NB4 (cell line): ENCODE results near the gene YPEL3.

Source experiments
- CTCF ChIP-seq: IDR thresholded peaks from one replicate; pipeline ENCODE4 v1.5.1; 2012; ENCODE audit warnings: low read depth, low read length
- MYC ChIP-seq: IDR thresholded peaks from 2 replicates; pipeline ENCODE4 v1.6.1; 2011; ENCODE audit warnings: low read depth, low read length
- POLR2A ChIP-seq: IDR thresholded peaks from 2 replicates; pipeline ENCODE4 v1.6.1; 2011; ENCODE audit warnings: mild to moderate bottlenecking; ENCODE audit not compliant: insufficient read length; ENCODE audit errors: extremely low read depth

DNA sequence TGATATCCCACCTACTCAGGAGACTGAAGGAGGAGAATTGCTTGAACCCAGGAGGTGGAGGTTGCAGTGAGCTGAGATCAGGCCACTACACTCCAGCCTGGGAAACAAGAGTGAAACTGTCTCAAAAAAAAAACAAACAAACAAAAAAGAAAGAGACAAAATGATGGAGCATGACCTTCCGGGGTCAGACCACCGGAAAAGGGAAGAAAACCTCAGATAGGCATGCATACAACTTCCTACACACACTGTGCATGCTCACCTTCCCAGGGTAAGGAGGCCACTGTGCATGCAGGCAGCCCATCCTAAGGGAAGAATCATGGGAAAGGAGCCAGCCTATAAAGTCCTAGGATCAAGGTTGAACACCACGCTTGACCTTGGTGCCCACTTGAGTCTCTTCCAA is 36.6 kb upstream of the YPEL3 start:
- TF ChIP-seq CTCF, result no peak
- no peak for TF ChIP-seq POLR2A
- no peak for TF ChIP-seq MYC
